Activated CD4-positive, alpha-beta T cell treated with anti-CD3 and anti-CD28 coated beads for 24 hours (primary cell): ENCODE results near the gene SUCLG1.

Experiments
- DNase-seq, 2 donors: peaks; one replicate each; pipeline ENCODE4 v3.0.0-alpha.2; 2020; ENCODE audit warnings: low read depth in 2 of 2

SUCLG1 gene

GRCh38 chr2:84461310-84461709, 2.2 kb upstream of the SUCLG1 start:
- DNase-seq: no peak

DNA sequence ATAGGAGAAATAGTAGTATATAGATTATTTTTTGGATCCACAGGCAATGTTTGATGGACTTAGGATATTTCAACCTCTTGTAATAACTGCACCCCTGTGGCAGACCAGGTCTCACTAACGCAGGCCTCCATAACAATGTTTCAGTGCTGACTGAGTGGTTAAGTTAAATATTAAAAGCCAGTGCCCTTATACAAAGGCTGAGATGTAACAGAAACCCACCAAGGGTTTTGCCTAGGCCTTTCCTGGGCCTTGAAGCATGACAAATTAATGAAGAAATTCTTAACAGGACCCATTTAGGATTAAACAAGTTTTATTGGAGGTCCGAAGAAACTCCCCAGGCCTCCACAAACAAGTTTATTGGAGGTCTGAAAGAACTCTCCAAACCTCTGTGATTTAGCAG, 1.6 kb upstream of the SUCLG1 start:
- no peak for DNase-seq

GRCh38 chr2:84459944-84460429, 907 bp upstream of the SUCLG1 start:
- DNase-seq: no peak

DNA sequence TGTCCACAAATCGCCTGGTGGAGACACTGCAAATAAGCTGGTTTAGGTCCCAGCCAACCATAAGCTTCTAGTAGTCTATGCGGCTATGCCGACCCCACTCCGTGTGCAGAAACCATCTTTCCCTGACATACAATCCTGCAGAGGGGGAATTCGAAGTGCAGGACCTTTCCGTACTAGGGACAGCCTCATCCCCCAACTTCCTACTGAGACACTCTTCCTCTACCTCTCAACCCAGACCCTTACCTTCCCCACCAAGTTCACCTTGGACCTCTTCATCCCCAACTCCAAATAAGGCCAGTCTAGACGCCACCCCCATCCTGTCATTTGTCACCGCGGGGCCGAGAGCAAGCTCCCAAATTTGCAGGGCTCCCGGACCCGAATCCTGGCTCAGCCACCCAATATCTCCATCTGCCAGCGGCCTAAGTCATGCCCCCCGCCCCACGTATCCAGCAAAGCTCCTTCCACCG, 496 bp downstream of the SUCLG1 start:
- no peak for DNase-seq

DNA sequence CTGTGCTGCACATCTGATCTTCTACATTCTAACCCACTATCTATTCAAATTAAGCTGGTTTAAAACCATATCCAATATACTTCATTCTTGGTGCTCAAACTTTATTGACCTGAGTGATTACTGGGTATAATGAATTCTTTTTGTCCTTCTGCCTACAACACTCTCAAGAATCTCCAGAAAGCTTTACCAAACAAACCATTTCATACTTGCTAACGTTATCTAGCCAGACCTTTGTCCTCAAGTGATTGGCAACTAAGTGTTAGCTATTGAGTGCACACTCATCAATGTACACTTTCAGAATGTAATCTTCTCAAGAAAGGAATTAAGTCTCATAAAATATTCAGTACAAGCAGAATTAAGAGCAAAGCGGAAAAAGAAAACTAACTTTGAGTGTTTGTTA, 1.4 kb downstream of the SUCLG1 start:
- no peak for DNase-seq

DNA sequence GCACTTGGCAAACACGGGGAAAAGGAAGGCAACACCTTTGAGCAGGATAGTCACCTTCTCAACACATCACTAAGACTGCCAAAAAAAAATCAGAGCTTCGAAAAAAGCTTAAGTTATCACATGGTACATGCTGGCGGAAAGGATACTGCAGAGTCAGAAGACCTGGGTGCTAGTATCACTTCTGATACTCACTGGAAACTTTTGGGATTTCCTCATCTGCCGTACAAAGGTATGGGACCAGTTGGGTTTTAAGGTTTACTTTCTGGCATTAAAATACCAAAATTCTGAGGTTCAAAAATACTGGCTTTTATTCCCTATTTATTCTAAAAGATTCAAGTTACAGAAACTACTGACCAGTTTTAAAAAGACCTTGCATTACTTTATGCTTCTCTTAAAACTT, 2.9 kb downstream of the SUCLG1 start:
- no peak for DNase-seq

- no peak for DNase-seq
Measured at GRCh38 chr2:84454581-84454980, 4.5 kb downstream of the SUCLG1 start.

DNA sequence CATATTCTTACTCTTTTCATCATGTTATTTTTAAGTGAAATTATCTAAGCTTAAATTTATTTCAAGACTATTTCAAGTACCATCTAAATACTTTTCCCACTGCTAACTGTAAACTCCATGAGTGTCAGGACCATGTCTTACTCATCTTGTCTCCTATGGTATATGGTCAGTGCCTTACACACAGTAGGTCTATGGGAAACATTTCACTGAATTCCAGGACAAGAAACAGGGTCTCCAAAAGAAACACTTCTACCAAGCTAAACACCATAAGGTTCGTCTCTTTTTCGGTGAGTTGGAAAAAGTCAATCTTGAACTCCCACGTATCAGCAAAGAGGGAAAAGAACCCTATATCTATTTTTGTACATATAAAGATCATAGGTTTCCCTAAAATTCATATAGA, 6.5 kb downstream of the SUCLG1 start:
- no peak for DNase-seq

- no peak for DNase-seq
Measured at GRCh38 chr2:84451579-84451978, 7.5 kb downstream of the SUCLG1 start.

DNA sequence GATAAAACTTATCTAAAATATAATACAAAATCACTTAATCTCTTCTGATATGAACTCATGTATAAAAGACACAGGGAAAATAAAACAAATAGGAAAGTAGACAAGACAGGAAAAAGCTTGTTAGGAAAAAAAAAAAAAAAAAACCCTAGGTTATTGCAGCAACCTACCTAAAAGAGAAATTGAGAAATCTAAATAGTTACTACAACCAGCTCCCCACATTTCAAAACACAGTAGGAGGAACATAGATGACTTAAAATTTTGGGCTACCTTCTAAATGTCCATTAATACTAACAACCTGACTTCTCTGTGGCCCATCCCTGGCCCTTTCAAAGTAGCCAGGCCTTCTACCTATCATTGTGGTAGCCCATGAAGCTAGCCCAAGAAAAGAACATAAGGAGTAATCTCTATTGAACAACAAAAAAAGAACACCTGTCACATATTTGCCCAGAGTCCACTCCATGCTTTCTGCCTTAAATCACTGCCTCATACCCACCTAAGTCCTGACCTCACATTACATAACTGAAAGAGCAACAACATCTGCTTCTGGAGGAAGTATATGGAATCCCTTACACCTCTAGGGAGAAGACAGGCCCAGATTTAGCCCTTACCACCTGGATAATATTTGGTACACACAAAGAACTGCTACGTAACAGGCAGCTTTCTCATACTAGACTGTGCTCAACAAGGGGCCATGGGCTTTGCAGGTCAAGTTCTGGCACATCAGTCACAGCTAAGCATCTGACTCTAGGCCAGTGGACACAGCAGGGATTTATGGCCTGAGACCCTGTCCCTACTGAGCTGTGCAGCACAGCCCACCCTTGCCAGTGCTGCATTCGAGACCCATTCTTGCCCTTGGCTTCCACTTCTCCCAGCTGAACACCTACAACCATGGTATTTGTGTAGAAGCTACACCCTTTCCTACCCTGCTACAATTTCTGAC, 8.5 kb downstream of the SUCLG1 start:
- no peak for DNase-seq

DNA sequence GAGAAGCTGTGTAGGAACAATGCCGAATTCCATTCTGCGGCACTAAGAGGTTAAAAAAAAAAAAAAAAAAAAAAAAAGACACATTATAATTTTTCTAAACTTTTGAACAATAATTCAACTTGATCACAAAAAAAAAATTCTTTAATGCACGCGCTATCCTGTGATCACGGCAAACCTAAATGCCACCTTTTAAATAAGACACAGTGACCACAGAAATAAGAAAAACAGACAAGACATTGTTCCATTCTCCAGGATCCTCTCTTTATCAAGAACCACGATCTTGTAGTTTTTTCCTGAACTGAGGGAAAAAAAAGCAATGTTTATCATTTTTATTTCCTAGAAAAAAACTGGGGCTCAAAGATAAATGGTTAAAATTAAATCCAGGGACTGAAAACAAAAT, 9.4 kb downstream of the SUCLG1 start:
- no peak for DNase-seq

DNA sequence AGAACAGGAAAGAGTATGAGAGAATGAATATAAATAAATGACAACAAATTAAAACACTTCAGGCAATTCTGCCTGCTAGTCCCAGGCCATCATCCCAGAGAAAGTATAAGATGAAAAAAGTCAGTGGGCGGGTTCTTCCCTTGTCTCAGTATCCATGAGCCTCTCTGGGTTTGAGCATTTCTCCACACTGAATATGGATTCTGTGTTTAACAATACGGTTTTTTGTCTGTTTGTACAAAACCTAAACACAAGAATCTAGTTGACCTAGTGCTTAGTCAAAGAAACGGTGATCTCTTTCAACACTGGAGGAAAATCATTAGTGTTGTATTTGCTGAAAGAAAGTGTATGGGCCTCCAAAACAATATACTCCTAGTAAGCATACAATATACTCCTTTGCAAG, 10.0 kb downstream of the SUCLG1 start:
- no peak for DNase-seq

- no peak for DNase-seq
Measured at GRCh38 chr2:84443477-84443876, 15.6 kb downstream of the SUCLG1 start.

DNA sequence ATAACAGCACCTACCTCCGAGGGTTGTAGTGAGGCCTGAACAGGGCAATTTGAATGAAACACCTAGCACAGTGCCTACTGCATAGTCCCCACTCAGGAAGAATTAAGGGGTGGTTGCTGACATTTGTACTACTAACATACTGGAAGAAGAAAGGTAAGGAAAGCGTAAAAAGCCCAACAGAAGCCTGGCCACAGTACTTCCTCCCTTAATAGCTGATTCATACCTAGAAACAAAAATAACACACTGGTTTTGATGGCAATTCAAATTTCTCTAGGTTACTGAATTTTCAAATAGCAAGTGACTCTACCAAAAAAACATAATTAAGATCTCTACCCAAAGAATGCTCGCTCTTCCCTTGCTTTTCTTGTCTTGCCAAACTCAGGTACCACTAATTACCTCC, 16.2 kb downstream of the SUCLG1 start:
- DNase-seq: no peak

DNA sequence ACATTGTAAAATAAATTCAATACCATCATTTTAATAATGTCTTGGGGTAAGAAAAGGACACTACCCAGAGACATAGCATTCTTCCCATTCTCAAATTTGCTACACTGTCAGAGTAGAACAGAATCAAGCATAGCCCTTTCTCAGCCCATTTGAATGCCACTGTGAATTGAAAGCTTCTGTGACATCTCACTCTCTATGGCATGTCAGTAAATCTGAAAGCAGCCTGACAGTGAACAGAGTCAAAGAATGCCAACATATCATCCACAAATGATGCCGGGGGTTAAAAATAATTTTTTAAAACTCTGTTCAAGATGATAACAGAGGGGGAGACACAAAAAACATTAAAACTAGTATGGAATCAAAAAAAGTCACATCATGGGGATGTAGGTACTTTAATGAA, 17.6 kb downstream of the SUCLG1 start:
- DNase-seq: no peak

- no peak for DNase-seq
Measured at GRCh38 chr2:84441036-84441435, 18.0 kb downstream of the SUCLG1 start.

DNA sequence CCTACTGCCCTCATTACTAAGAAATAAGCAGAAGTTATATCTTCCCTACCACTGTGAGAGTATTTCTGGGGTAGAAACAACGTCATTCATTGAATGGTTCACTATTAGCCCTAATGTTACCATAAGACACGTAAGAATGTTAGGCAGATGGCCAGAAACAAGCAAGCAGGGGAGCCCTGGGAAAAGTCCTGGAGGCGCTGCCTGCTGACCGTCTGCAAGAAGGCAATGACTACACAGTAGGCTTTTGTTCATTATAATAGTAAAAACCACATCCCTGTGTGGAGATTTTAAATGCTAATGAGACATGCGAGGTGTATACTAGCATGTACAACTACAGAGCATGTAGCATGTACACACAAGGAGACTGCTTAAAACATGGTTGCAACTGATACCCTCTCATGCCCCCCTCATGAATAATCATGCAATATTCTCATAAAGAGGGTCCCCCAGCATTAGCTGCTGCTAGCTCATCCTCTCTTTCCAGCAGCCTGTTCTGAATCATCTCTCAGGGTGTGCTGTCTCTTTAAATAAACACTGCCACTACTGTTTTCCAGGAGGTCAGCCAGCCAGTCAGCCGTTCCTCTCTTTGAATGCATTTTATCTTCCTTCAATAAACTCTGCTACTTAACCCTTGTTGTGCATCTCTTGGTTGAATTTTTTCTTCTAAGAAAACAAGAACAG, 23.6 kb downstream of the SUCLG1 start:
- no peak for DNase-seq

DNA sequence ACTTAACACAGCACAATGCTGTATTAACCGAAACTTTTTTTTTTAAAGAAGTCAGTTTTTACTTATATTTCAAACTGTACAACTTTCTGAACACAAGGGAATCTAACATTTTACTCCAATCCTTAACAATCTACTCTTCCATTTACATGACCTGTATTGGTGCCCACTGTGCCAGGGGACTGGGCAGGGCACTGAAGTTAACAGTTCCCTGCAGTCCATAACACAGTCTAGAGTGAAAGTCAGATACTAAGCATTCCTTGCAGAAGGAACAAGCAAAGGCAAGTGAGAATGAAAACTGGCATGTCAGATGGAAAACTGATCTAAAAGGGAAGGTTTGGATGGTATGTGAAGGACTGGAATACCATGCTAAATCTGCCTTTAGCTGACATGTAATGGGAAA, 29.8 kb downstream of the SUCLG1 start:
- no peak for DNase-seq

GRCh38 chr2:84427235-84428138, 31.6 kb downstream of the SUCLG1 start:
- DNase-seq: no peak

DNA sequence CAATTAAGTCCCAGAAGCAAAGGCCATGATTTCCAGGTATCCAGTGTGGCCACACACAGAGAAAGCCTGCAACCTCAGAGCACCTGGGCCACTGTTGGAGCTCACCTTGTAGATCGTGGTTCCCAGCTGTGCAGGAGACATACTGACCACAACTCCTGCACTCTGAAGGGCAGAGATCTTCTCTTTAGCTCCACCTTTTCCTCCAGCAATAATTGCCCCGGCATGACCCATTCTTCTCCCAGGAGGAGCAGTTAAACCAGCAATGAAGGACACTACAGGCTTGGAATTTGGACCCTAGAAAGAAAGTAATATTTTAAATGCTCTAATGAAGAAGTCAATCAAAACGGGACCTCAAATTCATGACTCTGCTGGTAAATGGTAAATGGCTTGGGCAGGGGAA, 33.8 kb downstream of the SUCLG1 start:
- DNase-seq: no peak

GRCh38 chr2:84424152-84424551, 34.9 kb downstream of the SUCLG1 start:
- no peak for DNase-seq

DNA sequence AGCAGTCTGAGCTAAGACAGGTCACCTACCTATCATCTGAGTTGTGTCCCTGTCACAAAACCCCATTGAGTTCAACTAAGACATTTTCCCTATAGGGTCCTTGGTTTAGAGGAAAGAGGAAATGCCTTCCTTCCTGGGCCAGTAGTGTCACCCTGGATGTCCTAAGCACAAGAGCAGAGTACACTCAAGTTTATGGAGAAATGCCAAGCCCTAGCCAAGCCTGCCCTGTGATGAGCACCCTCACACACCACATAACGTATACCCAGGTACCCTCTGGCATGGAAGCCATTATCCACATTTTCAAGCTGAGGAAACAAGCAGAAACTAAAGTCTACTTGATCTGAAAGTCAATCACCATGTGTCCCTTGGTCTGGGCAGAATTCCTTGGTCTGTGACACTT, 37.3 kb downstream of the SUCLG1 start:
- no peak for DNase-seq
